PFSK-1 (cell line): Measurements from ENCODE around the gene FAM9C.

Source experiments
- FOXP2 ChIP-seq: optimal IDR thresholded peaks from 2 replicates; pipeline ENCODE3; 2011; ENCODE audit warnings: borderline replicate concordance, control low read depth, inconsistent platforms; ENCODE audit not compliant: insufficient read depth; ENCODE audit errors: extremely low read length, extremely low read depth
- POLR2AphosphoS5 ChIP-seq: IDR thresholded peaks from 2 replicates; pipeline ENCODE4 v1.6.1; 2012; ENCODE audit warnings: low read depth, mild to moderate bottlenecking, control low read depth, low read length, moderate library complexity
- REST ChIP-seq, 2 experiments: IDR thresholded peaks; 2 replicates each; pipeline versions ENCODE4 v1.6.1 to v1.8.0; 2011 to 2012; ENCODE audit warnings: low read depth in 2 of 2, low read length in 2 of 2, control low read depth in 1 of 2, inconsistent platforms in 1 of 2, mild to moderate bottlenecking in 1 of 2, moderate library complexity in 1 of 2; ENCODE audit not compliant: insufficient read depth in 1 of 2
- SIN3A ChIP-seq: IDR thresholded peaks from 2 replicates; pipeline ENCODE4 v1.6.1; 2012; ENCODE audit warnings: mild to moderate bottlenecking, low read length, moderate library complexity, borderline replicate concordance; ENCODE audit not compliant: insufficient read depth
- TAF1 ChIP-seq: IDR thresholded peaks from 2 replicates; pipeline ENCODE4 v1.6.1; 2012; ENCODE audit warnings: low read length, control low read depth, borderline replicate concordance; ENCODE audit not compliant: insufficient read depth

FAM9C gene

GRCh38 chrX:13028871-13029636, 15.4 kb downstream of the FAM9C start:
- TF ChIP-seq SIN3A (0 out of 2 replicates have a peak, but pooled peaks have one; percentile 12), REST (IDR thresholded peaks at IDR 0.05; ENCODE audit: insufficient read depth in 1 of 2, low read depth in 2 of 2, low read length in 2 of 2) (no peak)

GRCh38 chrX:13026877-13027652, 17.4 kb downstream of the FAM9C start:
- TF ChIP-seq SIN3A (no peak), POLR2AphosphoS5 (no peak), TAF1 (no peak), REST (IDR thresholded peaks at IDR 0.05; ENCODE audit: insufficient read depth in 1 of 2, low read depth in 2 of 2, low read length in 2 of 2) (no peak), FOXP2 (no peak)

GRCh38 chrX:13024986-13025385, 19.4 kb downstream of the FAM9C start:
- TF ChIP-seq FOXP2, result no peak
- TF ChIP-seq SIN3A, result no peak
- no peak for TF ChIP-seq REST (IDR thresholded peaks at IDR 0.05; ENCODE audit: insufficient read depth in 1 of 2, low read depth in 2 of 2, low read length in 2 of 2)
- TF ChIP-seq TAF1, result no peak
- TF ChIP-seq POLR2AphosphoS5, result no peak

GRCh38 chrX:13023979-13024378, 20.4 kb downstream of the FAM9C start:
- TF ChIP-seq FOXP2, result no peak
- no peak for TF ChIP-seq REST (IDR thresholded peaks at IDR 0.05; ENCODE audit: insufficient read depth in 1 of 2, low read depth in 2 of 2, low read length in 2 of 2)
- TF ChIP-seq POLR2AphosphoS5, result no peak
- TF ChIP-seq SIN3A, result no peak
- TF ChIP-seq TAF1, result no peak
